Colonic mucosa (tissue), 4 donors: ENCODE results near the gene SLC8A1. TPM values are rescaled to one million over a fixed set of nuclear protein-coding genes. Genes with fewer than 3 reads are reported as not detected.

Source experiments
- DNase-seq: peaks from one replicate; pipeline ENCODE4 v3.0.0-alpha.2; 2020
- H3K27ac ChIP-seq: fragments of 200-600 bp; one replicate; pipeline ENCODE4 v1.8.0; 2021
- H3K27me3 ChIP-seq: fragments of 200-600 bp; one replicate; pipeline ENCODE4 v1.8.0; 2021
- H3K36me3 ChIP-seq: fragments of 200-600 bp; one replicate; pipeline ENCODE4 v1.8.0; 2021
- H3K4me1 ChIP-seq: fragments of 200-600 bp; one replicate; pipeline ENCODE4 v1.8.0; 2021; ENCODE audit warnings: mild to moderate bottlenecking
- H3K4me3 ChIP-seq: fragments of 200-600 bp; one replicate; pipeline ENCODE4 v1.8.0; 2021
- H3K9ac ChIP-seq, 2 donors: one replicate each; pipeline ENCODE4 v1.7.0; 2013; ENCODE audit warnings: control low read depth in 2 of 2, low read depth in 2 of 2, low read length in 2 of 2
- H3K9me3 ChIP-seq: fragments of 200-600 bp; one replicate; pipeline ENCODE4 v1.8.0; 2021
- intact Hi-C: fragments of 100-400 bp; cut with DNase I; formaldehyde crosslinking; loops from one replicate; pipeline ENCODE4 v1.14.1; 2022
- total RNA-seq, 2 donors: library from RNA; stranded (reverse); fragmentation: NEBNext Ultra II Directional in 1 of 2; extraction: Animal tissue kit (Norgen Biotek cat#: 25700) in 1 of 2; gene quantifications; one replicate each; pipeline ENCODE4 v1.2.1, GENCODE V29; 2021
- TF ChIP-seq, protein P1 (sequence below): fragments of 200-600 bp; IDR thresholded peaks from one replicate; pipeline ENCODE4 v1.8.0; 2022; ENCODE audit warnings: antibody characterized with exemption, mild to moderate bottlenecking
- donor health status: healthy.
- donor health status: DM: no; HTN: no; CAD: no.
- donor health status: DM: no; HTN: no; CAD: no.

The SLC8A1 gene
- total RNA-seq, 2 donors from 2014 or later = 4.1 to 25.5 TPM

DNA sequence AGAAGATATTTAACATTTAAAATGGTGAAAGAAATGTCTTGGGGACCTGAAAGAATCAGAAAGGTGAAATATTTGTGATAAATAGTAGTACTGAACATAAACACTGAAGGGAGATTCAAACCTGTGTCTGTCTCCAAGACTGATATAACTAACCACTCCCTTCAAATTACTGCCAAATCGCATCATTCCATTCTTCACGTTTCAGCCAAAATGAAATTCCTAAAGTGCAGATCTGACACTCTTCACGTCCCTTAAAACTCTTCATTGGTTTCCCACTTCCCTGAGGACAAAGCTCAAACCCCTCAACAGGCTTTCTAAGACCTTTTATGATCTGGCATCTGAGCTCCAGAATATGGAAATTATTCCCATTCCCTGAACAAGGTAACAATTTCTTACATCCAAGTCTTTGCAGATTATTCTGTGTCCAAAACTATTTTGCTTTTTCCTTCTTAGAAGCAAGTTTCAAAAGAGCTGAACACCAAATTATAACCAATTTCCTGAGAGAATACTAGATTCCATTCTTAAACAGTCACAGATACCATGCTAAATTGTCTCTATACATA lies 18.9 kb downstream of the SLC8A1 start:
- Histone ChIP-seq H3K27me3 (no peaks in the 10 kb centered on the region), H3K27ac (no peak overlapping the region), H3K9me3 (no peaks in the 10 kb centered on the region), H3K4me1 (no peaks in the 10 kb centered on the region), H3K4me3 (no peak overlapping the region), H3K9ac (no peak overlapping the region), H3K36me3 (no peaks in the 10 kb centered on the region)
- TF ChIP-seq, protein P1, sequence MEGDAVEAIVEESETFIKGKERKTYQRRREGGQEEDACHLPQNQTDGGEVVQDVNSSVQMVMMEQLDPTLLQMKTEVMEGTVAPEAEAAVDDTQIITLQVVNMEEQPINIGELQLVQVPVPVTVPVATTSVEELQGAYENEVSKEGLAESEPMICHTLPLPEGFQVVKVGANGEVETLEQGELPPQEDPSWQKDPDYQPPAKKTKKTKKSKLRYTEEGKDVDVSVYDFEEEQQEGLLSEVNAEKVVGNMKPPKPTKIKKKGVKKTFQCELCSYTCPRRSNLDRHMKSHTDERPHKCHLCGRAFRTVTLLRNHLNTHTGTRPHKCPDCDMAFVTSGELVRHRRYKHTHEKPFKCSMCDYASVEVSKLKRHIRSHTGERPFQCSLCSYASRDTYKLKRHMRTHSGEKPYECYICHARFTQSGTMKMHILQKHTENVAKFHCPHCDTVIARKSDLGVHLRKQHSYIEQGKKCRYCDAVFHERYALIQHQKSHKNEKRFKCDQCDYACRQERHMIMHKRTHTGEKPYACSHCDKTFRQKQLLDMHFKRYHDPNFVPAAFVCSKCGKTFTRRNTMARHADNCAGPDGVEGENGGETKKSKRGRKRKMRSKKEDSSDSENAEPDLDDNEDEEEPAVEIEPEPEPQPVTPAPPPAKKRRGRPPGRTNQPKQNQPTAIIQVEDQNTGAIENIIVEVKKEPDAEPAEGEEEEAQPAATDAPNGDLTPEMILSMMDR = no peak
- DNase-seq = no peak
- intact Hi-C loops = no loop called here

DNA sequence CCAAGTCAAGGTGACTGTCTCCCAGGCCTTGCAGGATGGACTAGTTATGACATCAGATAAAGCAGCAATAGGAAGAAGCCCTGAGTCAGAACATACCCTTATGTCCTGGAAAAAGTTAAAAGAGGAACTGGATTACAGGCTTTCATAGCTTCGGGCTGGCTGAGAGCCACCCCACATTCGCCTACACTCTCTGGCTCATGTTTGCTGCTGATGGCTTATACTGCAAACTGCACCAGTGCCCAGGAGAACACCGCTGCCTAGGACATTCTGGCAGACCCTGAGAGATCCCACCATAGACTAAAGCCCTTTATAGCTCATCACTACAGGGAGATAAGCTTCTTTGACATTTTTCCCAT lies 20.3 kb downstream of the SLC8A1 start:
- no peaks in the 10 kb centered on the region for H3K36me3 ChIP-seq

DNA sequence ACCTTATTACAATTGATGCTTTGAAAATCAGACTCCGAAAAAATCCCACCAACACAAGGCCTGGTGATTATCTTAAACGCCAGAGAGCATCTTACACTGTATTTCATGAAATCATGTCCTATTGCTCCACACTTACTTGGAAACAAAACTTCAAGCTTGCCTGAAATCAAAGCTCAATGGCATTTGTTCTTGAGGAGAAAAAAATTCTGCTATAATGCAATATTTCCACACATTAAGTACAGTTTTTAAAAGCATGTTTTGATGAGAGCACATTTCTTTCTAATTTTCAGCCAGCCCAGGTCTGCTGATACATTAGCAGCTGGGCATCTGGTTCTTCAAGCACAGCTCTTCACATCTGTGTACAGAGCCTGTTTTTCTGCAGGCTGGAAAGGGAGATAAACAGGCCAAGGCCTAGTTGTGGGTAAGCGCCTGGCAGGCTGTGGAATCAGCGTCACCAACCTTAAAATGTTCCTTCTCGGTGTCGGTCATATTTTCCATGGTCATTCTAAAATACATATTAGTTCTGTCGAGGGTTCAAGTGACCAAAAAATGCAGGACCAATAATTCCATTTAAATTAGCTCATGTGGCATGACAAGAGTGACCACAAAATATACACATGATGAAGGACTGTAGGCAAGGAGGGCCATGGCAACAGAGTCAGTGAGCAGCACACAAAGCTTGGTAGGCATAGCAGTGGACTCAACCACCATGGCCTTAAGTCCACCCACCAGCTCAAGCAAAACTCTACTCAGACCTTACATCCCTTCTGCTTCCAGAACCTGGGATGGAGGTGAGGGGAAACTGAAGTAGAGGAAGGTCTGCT lies 20.9 kb downstream of the SLC8A1 start:
- intact Hi-C loops = no loop called here

More for the DNA sequence above, 20.3 kb downstream of the SLC8A1 start:
- DNase-seq = no peak
- intact Hi-C loops = no loop called here
- TF ChIP-seq, protein P1 = no peak
- Histone ChIP-seq H3K27ac (no peak overlapping the region), H3K4me1 (no peaks in the 10 kb centered on the region), H3K9ac (no peak overlapping the region), H3K4me3 (no peak overlapping the region), H3K27me3 (no peaks in the 10 kb centered on the region), H3K9me3 (no peaks in the 10 kb centered on the region)

DNA sequence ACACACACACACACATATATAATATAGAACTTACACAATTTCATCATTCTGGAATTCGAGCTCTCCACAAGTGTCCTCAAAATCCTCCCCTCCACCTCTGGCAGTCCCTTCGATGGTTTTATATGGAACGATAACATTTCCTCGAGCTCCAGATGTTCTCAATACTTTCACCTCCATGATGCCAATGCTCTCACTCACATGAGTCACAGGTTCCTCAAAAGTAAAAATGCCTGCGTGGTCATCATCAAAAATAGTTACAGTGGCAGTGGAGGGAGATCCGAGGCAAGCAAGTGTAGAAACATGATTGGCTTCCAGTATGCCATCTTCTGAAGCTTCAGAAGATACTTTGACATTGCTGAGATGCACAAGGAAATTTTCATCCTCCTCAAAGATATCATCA lies 23.5 kb downstream of the SLC8A1 start:
- no peaks in the 10 kb centered on the region for H3K36me3 ChIP-seq
- TF ChIP-seq, protein P1 = no peak
- H3K4me3 ChIP-seq = no peak overlapping the region
- no peak overlapping the region for H3K27ac ChIP-seq
- H3K9ac ChIP-seq = no peak overlapping the region
- H3K9me3 ChIP-seq = no peaks in the 10 kb centered on the region
- no peaks in the 10 kb centered on the region for H3K4me1 ChIP-seq
- no peak for DNase-seq
- intact Hi-C loops = no loop called here
- H3K27me3 ChIP-seq = no peaks in the 10 kb centered on the region

More for the DNA sequence above, 20.9 kb downstream of the SLC8A1 start:
- H3K9me3 ChIP-seq = no peaks in the 10 kb centered on the region
- H3K4me1 ChIP-seq = no peaks in the 10 kb centered on the region
- H3K36me3 ChIP-seq = no peaks in the 10 kb centered on the region
- H3K27me3 ChIP-seq = no peaks in the 10 kb centered on the region
- no peak for DNase-seq
- TF ChIP-seq, protein P1 = no peak
- H3K9ac ChIP-seq = no peak overlapping the region
- no peak overlapping the region for H3K27ac ChIP-seq
- H3K4me3 ChIP-seq = no peak overlapping the region

DNA sequence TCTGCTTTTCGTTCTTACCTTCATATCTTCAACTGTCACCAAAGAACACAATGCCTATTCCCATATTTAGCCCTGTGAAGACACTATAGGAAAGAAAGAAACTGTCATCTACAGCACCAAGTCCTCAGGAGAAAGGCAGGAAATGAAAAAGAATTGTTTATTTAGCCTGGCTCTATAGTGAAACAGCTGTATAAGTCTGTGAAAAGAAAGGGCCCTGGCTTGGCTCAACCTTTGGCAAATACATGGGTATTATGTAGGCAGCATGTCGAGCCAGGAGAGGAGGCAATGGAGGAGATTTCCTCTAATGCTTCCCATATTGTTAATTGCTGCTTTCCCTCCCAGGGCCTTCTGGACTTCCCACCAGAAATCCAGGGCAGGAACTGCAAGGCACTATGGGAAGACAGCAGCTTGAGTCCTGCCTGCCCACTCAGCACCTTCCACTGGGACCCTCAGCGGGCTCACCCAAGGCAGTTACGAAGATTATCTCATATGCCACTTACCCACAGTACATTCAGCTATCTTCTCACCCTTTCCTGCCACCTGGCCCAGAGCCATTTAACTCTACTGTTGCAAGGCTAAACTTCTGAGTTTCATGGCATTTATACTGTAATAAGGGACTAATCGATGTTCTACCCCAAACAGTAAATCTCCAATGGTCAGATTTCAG lies 30.1 kb downstream of the SLC8A1 start:
- H3K9me3 ChIP-seq = no peaks in the 10 kb centered on the region
- no peak overlapping the region for H3K9ac ChIP-seq
- intact Hi-C loops = no loop called here
- TF ChIP-seq, protein P1 = no peak
- no peak overlapping the region for H3K4me3 ChIP-seq
- DNase-seq = no peak
- no peaks in the 10 kb centered on the region for H3K4me1 ChIP-seq
- H3K36me3 ChIP-seq = no peaks in the 10 kb centered on the region
- no peaks in the 10 kb centered on the region for H3K27me3 ChIP-seq
- no peak overlapping the region for H3K27ac ChIP-seq
